HG02840 (cell line): ENCODE data around the gene RAD51B.
"Not testable (repeated sequence)": the region's sequence is repeated elsewhere in the genome, so short reads cannot be mapped to it uniquely, and the experiment has no call there.

Experiments
- ATAC-seq: cut with Tn5 transposase; IDR thresholded peaks from one replicate; pipeline ENCODE4 v1.9.1; 2021; ENCODE audit warnings: mild to moderate bottlenecking, moderate library complexity, moderate number of reproducible peaks; ENCODE audit not compliant: unreplicated experiment, low FRiP score

RAD51B gene

DNA sequence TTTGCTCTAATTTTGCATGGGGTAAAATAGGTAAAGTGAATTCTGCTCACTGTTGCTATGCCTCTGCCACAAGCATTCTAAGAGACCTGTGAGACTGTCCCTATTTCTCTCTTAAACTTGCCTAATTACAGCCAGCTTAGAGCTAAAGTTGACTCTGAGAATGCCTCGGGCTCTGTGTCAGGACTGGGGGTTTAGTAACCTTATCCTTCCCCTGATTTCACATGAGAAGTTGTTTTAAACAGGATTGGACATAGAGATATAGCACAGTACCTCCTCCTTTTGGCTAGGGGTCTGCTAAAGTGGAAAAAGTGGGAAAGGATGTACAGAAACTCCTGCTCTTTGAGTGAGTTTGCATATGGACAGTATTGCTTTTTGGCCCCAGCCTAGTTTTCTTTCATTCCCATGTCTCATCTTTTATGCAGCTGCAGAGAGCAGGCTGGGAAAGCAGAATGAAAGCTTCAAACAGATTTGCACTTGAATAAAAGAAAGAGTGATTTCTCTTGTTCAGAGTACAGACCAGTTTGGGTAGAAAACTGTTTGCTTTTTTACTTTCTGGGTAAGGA lies 122.0 kb downstream of the RAD51B start:
- no peak for ATAC-seq

DNA sequence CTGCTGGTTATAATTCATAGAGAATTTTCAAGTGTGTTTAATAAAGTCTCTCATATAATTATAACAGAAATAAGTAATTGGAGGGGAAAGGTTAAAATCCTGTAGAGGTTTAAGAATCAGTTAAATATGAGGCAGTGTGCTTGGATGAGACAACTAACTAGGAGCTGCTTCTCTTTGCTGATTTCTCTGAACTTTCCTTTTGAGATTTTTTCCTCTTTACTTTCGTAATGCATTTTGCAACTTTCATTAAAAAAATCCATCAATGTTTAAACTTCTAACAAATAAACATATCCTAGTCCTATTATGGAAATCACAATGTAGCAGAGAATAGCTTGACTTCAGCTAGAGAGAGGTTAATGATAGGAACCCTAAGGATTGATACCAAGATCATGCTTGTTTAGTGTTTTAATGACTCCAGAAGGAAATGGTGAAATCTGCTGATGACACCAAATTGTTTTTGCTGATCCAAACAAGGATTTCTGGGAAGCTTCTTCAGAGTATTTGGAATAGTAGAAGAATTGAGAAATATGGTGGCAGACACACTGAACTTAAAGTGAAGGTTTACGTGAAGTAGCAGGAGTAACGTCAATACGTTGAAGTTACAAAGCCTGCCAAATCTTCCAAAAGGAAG lies 122.6 kb downstream of the RAD51B start:
- ATAC-seq: no peak

DNA sequence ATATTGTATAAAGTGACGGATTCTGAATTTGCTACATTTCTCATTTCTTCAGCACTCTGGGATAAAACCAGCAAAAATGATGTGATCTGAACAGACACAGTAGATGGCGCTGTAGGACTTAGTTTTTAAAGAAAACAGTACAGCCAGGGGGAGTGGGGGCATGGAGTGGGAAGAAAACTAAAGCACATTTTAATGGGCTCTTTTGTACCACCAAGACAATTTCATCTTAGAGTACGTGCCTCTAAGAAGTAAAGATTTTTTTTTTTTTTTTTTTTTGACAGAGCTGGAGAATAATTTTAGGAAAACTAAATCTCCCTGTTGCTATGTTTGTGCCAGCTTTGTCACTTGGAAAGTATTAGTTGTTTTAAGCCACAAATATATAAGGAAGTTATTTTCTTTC lies 124.4 kb downstream of the RAD51B start:
- ATAC-seq: no peak

DNA sequence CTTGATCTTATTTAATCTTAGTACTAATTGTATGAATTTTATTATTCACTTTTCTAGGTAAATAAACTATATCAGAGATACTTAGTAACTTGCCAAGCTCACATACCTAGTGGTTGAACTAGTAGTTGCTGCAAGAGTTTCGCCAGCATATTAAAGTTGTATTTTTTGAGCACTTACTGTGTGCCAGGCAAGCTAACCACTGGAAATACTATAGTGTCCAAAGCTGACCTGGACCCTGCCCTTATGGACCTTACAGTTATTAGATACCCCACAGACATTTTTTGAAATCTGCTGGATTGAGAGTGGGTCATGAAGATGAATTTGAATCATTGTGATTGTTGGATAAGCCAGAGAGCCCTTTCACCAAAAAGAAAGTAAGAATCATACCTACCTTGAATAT lies 125.0 kb downstream of the RAD51B start:
- no peak for ATAC-seq

DNA sequence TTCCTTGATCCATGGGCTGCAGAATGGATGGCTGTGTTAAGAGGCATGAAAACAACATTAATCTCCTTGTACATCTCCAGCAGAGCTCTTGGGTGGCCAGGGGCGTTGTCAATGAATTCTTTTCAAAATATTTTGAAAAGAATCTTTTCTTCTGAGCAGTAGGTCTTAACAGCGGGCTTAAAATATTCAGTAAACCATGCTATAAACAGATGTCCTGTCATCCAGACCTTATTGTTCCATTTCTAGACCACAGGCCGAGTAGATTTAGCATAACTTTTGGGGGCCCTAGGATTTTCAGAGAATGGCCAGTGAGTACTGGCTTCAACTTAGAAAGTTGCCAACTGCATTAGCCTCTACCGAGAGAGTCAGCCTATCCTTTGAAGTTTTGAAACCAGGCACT lies 130.2 kb downstream of the RAD51B start:
- ATAC-seq: no peak

DNA sequence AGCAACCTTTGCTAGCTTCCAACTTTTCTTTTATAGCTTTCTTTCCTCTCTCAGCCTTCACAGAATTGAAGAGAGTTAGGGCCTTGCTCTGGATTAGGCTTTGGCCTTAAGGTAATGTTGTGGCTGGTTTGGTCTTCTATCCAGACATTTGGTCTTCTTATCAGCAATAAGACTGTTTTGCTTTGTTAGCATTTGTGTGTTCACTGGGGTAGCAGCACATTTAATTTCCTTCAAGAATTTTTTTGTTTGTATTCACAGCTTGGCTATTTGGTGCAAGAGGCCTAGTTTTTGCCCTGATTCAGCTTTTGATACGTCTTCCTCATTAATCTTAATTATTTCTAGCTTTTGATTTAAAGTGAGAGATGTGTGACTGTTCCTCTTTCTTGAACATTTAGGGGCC lies 130.8 kb downstream of the RAD51B start:
- ATAC-seq: no peak

DNA sequence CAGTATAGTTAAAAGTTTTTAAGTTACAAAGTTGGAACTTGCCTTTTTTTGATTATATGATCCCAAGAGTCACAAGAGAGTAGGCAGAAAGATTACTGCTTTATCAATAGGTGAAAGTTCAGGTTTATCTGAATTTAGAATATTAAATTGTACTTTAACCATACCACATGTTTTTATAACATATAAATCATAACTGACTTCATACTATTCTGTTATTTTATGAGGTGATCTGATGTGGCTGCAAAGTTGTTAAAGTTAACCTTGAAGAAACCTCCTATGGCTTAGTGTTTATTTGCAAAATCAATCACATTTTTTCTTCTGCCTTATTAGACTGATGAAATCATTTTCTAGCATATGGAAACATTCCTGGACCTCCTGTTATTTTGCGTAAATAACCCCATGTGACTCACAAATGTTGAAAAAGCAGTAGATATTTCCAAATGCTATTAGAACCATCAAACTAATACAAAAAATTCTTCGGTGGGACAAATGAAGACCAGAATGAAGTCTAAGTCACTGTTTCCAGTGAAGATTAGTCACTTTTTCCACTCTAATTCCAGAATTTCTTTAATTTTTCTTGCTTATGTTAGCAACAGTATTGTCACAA lies 132.1 kb downstream of the RAD51B start:
- no peak for ATAC-seq

DNA sequence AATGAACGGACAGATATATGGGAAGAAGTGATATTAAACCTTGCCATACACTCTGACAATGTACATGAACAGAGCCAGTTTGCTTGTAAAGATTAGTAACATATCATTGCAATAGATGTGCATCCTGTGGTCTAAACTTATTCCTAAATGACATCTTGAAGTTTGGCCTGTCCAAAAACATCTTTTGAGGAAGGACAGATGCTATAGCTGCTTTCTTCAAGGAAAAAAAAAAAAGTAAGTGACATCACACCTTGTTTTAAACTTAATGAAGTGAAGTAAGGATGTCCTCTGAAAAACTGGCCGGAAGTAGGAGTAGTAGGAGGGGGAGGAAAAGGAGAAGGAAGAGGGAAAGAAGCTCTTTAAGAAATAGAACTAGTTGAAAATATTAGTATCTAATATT lies 132.8 kb downstream of the RAD51B start:
- no peak for ATAC-seq

DNA sequence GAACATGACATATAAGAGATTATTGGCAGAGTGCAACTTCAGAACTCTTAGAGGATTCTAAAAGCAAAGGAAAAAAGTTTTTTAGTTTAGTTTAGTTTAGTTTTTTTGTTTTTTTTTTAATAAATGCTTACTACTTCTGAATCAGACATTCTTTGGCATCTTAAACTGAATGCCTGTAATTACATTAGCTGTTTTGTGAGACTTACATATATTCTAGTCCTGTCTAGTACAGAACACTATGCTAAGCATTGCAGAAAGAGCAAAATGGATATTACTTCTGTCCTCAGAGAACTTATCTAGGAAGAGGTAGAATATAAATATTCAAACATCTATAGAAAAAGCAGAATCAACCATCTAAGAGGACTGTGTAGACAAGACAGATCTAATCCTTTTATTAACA lies 133.2 kb downstream of the RAD51B start:
- ATAC-seq: no peak

DNA sequence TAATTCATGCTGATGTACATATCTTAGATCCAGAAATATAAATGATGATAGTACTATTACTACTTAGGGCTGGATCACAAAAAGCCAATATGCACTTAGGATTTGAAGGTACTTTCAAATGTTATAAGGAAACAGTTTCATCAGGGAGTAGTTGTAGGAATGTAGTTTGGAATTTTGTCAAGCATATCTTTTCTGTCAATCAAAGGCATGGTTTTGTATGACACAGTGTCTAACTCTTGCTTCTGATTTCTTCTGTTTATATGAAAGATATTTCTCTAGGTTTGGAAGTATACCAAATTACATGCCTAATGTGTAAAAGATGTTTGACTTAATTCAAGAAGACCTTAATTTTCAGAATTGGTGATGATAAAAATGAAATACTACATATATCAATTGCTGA lies 135.7 kb downstream of the RAD51B start:
- ATAC-seq: no peak

DNA sequence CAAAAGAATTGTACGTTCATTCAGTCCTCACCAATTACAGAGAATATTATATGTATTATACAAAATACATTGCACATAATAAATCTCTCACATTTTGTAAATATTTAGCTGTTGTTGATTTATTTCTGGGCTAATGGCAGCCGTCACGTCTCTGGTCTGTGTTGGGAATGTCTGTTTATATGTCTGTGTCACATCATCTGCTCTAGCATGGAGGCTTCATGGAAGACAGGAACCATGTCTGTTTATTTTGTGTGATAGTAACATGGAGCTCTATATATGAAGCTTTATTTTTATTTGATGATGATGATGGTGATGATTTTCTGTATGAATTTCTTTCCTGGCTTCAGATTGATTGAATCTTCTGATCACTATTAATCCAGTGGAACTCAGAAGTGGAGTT lies 138.4 kb downstream of the RAD51B start:
- no peak for ATAC-seq

DNA sequence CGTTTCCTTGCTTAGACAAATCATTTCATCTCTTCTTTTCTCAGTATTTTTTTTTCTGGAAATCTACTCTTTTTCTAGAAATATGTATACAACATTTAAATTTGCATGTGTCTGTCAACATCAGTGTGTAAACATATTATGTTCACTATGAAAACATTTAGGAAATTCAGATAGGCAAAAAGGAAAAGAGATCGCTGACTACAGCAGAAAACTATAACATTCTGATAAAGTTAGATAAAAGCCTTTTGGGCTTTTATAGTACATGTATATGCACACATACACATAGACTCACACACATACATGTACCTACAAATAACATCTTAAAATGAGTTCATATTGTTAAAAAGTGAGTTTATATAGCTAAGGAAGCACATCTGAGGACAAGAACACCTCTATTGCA lies 142.1 kb downstream of the RAD51B start:
- no peak for ATAC-seq

DNA sequence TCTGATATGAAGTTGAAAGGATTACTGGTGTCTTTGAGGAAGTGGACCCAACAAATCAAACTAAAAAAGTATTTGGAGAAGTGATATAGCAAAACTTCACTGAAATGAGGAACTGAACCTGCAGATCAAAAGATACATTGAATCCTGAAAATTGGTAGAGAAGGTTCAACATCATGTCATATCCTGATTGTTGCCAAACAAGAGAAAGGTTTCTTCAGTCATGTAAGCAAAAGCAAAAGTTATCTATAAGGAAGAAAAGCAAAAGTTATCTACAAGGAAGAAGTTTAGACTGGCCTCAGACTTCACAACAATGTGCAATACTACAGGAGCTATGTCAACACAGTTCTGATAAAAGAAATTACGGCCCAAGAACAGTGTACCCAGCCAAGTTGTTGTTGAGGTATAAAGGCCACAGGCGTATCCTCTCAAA lies 142.7 kb downstream of the RAD51B start:
- ATAC-seq: no peak

DNA sequence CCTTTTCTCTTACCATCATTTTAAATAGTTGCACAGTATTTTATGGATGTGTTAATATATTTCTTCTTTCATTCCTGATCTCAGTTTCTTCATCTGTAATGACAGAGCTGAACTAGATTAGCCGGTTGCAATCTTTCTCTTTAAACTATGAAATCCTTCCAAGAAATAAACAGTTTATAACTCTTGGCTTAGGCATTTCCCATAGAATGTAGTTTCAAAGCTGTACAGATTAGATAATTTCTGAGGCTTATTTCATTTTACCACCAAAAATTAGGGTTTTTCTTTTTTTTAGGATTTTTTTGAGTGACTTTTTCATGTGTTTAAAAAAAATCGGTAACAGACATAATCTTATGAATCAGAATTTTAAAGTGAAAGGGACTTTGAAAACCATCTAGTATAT lies 144.0 kb downstream of the RAD51B start:
- no peak for ATAC-seq

DNA sequence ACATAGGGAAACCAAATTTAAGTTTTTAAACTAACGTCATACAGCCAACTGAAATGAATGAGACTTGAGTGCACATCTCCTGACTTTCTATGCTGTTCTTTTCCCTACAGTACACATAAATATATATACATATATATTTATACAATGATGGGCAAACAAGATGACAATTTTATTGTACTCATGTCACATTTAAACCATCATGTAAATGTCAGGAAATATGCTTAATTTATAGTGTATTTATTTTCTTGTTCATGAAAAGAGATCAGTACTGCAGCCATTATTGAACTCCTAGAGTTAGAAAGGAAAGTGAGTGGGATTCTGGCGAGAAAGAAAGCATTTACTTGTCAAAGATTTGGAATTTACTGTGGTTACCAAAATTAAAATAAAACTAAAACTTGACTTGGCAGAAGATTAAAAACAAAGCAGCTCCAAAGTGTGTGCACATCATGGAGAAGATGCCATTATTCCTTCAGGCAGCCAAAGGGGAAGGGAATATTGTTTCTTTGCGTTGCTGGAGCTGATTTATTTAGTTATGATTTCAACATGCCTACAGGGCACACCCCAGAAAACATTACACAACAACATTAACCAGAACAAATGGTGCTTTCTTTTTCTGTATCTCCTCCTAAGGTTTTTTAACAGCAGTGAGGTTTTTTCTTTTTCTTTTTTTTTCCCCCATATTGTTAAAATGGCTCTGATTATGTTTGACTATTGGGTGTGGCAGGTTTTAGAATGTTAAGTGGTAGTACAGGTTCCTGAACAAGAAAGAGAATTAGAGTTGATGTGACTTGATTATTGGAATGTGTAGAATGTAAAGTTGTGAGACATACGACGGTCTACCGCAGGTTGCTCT lies 144.6 kb downstream of the RAD51B start:
- ATAC-seq: no peak

DNA sequence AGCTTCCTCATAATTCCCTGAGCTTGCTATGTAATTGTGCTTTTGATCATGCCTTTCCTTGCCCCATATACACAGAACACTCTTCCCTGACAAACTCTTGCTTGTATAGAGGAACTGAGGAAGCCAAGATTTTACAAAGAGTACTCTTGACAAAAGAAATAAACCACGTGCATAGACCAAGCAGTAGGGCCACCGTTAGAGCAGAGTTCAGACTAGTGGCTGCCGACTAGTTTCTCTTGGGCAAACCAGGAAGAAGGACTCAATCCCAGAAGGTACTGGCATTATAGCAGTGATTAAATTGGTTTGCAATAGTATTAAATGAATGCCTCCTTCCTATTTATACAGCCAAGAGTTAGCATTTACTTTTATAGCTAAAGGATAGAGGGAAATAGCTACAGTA lies 146.1 kb downstream of the RAD51B start:
- ATAC-seq: no peak

DNA sequence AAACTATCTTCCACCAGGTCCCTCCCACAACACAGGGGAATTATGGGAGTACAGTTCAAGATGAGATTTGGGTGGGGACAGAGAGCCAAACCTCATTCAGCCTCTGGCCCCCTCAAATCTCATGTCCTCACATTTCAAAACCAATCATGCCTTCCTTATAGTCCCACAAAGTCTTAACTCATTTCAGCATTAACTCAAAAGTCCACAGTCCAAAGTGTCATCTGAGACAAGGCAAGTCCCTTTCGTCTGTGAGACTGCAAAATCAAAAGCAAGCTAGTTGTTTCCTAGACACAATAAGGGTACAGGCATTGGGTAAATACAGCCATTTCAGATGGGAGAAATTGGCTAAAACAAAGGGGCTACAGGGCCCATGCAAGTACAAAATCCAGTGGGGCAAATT lies 147.6 kb downstream of the RAD51B start:
- ATAC-seq: no peak

DNA sequence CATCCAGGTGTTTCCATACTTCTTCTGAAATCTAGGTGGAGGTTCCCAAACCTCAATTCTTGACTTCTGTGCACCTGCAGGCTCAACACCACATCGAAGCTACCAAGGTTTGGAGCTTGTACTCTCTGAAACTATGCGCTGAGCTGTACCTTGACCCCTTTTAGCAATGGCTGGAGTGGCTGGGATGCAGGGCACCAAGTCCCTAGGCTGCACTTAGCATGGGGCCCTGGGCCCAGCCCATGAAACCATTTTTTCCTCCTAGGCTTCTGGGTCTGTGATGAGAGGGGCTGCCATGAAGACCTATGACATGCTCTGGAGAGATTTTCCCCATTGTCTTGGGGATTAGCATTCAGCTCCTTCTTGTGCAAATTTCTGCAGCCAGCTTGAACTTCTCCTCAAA lies 148.4 kb downstream of the RAD51B start:
- not testable (repeated sequence) for ATAC-seq

DNA sequence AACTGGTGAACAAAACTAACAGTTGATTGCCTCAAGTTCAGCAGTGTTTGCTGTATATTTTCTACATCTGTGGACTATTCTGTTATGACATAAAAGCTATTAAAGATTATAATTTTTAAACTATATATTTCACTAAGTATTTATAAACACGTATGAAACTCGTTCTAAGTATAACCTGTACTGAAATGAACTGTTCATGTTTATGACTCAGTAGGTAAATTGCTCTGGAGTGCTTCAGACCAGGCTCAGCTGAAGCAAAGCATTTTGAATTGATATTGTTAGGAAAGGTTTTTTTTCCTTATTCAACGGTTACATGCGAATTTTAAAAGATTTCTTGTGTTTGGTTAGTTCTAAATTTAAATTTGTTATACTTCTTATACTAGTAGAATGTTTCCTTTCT lies 151.3 kb downstream of the RAD51B start:
- ATAC-seq: no peak

DNA sequence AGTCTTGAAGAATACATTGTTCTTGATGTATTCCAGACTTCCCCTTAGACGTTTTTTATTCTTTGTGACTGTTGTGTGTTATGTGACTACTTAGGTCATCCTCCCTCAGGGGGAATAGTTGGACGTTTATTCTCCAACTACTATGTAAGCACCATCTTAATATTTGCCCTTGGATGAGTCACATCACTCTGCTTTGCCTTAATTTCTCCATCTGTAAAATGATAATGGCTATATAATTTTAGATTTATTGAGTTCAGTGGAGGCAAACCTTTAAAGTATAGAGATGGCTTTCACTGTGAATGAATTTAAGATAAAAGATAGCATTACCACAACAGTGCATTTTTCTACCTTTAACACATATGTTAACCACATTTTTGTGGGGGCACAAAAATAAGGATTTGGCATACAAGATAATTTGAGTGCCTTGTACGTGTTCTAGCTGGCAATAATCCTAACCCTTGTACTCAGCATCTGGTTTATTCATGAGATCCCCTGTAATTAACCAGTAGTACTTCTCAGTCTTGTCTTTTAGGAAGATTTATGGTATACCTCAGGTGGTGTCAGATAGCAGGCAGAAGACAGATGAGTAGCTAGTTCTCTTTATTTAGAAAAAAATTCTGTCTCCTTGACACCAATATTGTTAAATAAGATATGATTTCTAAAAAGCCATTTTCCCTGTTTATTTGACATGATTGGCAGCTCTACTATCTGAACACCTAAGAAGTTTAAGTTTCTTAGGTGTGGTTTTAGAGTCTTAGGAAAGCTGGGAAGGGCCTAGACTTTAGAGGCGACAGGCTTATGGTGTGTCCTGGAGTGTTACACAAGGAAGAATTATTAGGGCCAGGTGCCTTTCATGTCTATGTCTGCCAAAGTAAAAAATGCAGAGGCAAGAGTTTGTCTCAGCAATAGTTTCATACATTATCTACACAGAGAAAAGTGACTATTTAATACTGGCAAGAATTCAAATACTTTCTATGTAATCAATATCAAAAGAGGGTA lies 152.3 kb downstream of the RAD51B start:
- no peak for ATAC-seq
